Measurements from ENCODE around the gene TM6SF1.
"Not testable (repeated sequence)": the region's sequence is repeated elsewhere in the genome, so short reads cannot be mapped to it uniquely, and the experiment has no call there.

TM6SF1 gene

DNA sequence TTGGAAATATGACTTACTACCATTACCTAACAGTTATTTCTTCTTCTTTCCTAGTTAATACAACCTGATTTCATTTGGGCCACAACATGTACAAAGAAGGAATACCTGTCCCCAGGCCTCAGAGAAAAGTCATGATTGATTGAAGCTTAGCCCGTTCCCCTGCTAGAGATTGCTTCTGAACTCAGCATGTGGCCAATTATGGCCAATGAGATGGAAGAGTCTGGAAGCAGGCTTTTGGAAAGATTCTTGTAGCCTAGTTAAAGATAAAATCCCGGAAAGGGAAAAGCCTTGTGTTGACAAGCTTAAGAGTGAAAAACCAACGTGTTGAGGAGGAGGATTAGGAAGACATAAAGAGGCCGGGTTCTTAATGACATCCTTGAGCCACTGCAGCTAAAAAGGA, 17.0 kb upstream of the TM6SF1 start:
- no peak for DNase-seq

DNA sequence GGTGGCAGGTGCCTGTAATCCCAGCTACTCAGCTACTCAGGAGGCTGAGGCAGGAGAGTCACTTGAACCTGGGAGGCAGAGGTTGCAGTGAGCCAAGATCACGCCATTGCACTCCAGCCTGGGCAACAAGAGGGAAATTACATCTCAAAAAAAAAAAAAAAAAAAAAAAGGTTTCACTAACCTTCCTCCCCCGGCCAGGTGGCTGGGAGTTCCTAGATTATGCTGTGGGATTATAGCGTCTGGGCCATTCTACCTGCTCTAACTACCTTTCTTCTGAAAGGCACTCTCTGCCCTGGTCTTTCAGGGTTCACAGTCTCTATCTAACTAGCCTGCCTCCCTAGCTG, 15.5 kb upstream of the TM6SF1 start:
- not testable (repeated sequence) for DNase-seq

DNA sequence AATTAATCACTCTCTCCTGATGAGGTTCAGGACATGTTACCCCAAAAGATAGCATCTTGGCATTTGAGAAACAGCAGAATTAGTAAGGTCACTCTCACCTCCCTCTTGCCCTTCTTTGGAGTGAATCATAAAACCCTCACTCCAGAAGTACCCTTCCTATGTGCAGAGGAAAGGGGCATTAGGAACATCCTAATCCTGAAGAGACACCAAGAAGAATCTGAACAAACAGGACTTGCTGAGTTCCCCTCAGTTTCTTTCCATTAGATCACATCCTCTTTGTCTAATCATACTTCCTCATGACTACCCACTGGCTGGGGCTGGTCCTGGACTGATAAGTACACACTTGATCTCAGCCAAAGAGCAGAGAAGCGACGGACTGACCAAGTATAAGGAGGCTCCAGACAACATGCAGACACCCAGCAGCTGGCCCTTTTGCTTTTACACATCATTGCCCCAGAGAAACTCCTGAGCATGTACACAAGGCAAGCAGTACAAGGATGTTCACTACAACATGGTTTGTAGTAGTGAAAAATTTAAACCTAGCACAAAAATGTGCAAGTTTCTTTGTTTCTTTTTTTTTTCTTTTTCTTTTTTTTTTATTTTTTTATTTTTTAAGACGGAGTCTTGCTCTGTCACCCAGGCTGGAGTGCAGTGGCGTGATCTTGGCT, 15.0 kb upstream of the TM6SF1 start:
- DNase-seq, result no peak

DNA sequence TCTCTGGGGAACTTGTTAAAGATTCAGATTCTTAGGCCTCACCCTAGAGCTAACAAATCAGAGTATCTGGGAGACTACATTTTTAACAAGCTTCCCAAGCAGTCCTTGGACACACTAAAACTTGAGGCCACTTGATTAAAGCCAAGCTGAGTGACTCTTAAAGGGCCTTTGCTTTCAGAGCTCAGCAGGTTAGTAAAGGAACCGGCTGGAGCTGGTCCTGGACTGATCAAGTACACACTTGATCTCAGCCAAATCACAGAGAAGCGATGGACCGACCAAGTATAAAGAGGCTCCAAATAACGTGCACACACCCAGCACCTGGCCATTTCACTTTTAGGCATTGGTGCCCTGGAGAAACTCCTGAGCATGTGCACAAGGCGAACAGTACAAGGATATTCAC, 12.9 kb upstream of the TM6SF1 start:
- DNase-seq, result no peak

DNA sequence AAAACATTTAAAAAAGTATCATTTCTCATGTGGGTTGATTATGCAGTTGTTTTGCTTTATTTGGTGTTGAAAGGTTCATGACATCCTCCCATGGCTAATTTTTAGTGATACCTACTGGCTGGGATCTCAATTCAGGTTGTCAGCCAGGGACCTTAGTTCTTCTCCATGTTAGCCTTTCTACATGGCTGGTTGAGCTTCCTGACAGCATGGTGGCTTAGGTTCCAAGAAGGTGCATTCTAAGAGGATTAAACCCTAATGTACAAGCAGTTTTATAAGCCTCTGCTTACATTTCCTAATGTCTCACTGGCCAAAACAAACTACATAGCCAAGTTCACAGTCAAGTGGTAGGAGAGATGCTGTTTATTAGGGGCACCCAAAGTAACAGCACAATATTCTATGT, 9.4 kb upstream of the TM6SF1 start:
- no peak for DNase-seq

DNA sequence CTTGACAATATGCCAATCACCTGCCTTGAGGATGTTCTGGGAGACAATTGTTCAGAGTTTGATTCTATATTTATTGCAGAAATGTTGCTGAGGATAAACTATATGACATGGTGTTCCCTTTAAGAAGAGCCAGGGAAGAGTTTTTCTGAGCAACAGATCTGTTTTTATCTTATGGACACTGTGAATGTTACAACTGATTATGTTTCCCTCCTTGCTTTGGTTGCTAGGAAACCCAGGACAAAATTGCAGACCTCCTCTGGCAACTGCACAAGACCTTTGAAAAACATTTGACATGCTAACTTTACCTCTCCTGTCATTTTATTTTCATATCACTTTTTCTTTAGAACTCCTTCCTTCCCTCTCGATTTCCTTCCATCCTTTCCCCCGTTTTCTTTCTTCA, 8.2 kb upstream of the TM6SF1 start:
- DNase-seq, result no peak

DNA sequence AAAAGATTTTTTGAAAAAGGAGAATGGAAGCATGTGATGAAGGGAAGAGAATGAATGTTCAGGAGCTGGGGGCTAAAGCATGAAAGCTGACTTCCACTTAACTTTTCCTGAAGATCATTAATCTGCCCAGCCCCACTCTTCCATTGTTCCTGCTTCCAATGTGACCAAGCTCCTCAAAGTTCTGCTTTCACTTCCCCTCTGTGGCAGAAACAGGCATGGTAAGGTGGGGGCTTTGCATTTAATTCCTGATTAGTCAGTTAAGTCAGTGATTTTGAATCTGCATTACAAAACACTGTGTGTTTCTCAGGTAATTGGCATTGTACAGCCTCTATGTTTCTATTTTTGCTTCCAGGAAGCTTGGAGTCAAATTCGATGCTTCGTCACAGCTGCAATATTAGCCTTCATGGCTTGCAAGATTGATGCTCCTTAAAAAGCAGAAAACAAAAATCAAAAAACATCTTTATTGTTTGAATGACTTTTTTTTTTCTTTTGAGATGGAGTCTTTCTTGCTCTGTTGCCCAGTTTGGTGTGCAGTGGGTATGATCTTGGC, 7.3 kb upstream of the TM6SF1 start:
- no peak for DNase-seq

DNA sequence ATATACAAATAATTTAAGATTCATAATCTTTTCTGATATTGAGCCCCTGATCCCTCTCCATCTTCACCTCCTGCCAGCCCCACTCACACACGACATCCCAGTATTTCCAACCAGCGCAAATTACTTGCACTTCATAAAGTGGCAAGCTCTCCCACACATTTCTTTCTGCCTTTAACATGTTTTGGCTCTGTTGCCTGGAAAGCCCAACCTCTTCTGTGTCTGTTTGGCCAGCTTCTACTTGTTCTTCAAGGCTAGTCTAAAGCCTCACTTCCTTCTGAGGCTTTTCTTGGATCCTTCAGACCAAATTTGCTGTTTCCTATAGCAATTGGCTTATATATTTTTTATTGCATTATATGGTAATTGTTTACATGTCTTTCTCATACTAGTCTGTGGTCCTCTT, 5.1 kb upstream of the TM6SF1 start:
- DNase-seq, result no peak

DNA sequence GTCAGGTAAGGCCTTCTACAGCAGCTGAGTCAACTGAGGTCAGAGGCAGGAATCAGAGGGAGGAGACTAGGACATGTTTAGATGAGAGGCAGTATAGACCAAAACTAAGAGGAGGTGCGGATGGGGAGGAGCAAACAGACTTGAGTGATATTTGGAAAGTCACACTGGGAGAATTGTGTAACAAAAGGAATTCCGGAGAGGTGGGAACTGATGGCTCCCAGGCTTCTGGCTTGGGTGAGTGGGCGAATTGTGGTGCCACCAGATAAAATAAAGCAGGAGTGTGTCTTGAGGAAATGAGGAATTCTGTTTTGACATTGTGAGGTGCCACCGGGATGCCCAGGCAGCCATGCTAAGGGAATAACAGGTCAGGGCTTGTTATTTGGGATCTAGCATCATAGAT, 3.3 kb upstream of the TM6SF1 start:
- DNase-seq, result no peak

DNA sequence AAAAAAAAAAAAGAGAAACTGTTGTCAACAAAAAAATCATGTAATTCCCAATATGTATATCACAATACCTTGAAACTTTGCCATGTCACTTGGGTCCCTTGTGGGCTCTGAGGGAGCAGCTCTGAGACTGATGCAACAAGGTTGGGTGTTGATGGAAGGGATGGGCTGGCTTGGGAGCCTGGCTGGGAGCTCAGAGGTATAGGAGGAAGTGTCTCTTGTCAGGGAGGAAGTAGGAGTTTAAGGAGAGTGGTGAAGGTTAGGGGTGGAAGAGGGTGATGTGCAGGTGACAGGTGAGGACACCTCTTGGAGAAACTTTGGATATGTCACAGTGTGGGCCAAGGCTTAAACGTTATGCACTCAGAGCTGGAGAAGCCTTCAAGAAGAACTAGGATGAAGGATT, 2.0 kb upstream of the TM6SF1 start:
- DNase-seq, result no peak

DNA sequence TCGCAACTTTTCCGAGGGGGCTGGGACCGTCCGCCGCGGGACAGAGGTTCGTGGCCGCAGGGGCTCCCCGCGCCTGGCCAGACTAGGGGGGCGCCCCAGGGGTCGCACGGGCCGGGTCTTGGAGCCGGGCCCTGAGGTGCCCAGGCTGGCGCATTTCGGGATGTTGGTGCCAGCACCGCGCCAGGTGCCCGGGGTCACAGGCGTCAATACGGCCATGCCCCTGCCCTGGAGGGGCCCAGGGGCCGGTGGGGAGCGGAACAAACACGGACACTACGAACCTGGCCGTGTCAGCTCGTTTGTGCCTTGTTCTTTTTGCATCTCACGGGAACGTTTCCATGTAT, 366 bp downstream of the TM6SF1 start:
- no peak for DNase-seq

DNA sequence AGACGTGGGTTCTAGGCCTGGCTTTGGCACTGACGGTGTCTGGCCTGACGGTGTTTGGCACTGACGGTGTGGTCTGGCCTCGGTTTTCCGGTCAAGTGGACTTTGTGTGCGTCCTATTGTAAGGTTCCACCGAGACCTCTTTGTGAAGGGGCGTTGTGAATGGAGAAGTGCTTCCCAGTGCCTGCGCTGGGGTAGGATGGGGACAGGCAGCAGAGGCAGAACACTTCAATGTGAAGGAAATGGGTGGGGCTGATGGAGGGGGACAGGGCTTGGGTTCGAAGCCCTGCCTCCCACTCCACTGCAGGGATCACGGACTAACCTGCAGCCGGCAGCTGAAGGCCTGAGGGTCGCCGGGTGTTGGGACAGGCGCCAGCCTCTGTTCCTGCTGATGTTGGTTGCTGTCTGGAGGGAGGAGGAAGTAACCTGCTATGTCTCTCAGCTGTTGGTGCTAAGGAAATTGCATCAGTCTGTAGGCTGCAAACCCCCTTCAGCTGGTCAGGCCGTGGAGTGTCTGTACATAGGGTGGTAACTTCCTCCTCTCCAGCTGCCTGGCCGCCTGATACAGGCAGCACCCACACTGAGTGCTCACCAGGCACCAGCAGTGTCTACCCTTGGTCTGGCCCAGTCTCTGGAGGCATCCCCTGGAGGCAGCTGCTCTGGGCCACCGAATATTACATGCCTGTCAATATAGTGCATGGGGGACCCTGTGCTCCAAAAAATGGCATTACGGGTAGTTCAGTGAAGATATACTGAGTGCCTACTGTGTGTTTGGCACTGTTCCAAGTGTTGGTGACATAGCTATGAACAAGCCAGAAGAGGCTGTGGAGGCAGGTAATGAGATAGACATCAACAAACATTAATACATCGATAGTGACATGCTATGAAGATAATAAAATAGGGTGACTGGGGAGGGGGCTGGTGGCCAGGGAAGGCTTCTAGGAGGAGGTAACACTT, 1.1 kb downstream of the TM6SF1 start:
- DNase-seq, result peak; percentile 28 to 30

DNA sequence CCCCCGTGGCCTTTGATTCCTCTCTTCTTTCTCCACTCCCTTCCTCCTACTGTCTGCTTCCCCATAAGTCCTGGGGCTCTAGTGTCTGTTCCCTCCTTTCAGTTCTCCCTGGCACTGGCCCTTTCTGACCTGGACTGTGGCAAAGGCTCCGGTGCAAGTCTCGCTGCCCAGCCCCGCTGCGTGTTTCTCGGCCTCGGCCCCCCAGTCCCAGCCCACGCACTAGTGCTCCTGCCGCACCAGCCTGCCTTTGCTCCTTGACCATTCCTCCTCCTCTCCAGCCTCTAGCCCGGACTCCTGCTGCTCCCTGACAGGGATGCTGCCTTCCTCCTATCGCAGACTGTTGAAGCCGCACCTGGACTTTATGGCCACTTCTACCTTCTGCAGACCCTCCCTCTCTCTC, 2.1 kb downstream of the TM6SF1 start:
- no peak for DNase-seq

DNA sequence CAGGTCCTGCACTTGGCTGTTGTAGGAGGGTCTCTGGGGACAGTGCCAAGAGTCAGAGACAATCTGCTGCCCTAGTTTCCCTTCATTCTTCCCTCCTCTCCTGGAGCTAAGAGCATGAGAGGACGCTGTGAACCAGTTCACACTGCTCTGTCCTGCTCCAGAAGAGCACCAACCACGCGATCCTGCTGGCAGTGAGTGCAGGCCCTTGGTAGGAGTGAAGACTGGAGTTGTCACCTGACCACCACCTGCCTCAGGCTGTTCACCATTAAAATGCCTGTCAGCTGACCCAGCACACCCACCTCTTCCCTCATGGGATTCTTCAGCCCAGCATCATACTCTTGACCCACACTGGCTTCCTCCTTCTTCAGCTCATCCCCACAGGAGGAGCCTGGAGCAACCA, 2.9 kb downstream of the TM6SF1 start:
- DNase-seq, result no peak

DNA sequence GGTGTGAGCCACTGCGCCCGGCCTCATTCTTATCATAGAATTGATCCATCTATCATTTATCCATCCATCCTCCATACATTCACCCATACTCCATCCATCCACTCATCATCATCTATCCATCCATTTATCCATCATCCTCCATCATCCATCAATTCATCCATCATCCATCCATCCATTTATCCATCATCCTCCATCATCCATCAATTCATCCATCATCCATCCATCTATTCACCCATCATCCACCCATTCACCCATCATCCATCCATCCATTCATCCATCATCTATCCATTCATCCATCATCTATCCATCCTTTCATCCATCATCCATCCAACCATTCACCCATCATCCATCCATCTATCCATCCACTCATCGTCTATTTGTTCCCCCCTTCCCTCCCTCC, 3.7 kb downstream of the TM6SF1 start:
- no peak for DNase-seq

DNA sequence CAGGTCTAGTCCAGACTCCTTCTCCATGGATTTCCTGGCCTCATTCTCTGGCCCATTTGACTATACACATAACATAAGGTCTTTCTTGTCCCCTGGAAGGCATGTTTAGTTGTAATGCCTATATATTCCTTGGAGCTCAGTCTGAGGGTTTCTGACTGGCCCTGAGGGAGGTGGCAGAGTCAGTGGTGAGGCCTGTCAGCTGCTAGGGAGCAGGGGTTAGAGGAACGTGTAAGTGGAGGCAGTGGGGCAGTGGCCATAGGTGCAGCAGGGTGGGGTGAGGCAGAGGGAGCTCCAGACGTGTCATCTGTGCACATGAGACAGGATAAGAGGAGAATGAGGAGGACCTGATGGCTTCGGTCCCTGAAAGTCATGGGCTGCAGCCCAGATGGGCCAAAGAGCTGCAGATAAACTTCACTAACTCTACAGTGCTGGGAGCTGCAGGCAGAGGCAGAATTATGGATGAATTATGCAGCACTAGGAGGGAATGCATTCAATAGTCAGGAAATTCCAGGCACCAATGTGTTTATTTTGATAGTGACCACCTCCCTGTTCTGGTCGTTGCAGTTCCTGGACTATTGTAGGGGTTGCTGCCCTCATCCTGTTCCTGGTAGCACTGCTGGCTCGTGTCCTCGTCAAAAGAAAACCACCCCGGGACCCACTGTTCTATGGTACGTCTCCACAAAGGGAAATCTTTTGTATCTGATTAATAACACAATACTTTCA, 4.9 kb downstream of the TM6SF1 start:
- DNase-seq, result no peak

DNA sequence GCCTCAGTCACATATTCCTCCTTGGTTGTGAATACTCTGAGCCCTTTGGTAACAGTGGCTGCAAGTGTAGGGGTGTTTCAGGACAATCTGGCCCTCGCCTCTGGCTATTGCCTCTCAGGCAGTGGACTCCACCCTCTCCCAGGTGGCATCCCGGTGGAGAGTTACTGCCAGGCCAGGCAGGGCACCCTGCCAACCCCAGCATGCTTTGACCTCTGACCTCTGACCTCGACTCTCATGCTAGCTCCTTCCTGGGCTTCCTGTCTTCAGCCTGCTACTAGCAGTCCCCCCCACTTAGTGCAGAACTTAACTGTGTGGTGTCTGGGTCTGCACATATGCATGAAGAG, 5.5 kb downstream of the TM6SF1 start:
- DNase-seq, result no peak

DNA sequence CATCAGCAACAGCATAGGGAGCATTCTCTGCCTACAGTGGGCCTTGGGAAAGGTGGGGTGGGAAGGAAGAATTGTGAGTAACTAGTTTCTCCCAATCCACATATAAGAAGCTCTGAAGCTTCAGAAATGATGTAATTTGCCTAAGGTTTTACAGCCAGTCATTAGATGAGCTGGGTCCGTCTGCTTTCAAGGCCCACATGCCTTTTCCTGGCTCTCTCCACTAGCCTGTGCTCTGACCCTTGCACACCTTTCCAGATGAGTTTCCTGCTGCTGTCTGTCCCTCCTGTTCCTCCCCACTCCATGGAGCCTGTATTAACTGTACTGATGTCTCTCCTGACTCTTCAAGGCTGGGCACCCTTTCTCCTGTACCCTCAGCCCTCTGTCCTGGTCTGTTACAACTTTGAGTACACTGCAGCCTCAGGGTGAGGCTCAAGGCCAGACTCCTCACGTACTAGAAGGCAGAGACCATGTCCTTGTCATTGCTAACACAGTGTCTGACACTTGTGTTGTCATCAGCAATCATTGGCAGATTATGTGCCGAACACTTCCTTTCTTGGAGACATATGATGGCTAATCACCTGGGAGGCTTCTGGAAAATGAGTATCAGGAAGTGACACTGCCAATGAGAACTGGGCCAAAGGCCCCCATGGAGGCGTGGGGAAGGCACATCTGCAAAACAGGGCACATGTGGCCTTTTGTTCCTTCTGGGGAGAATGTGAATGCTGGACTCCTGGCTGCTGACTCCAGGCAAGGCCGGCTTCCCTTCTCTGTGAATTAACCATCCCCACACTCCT, 6.6 kb downstream of the TM6SF1 start:
- DNase-seq, result no peak

DNA sequence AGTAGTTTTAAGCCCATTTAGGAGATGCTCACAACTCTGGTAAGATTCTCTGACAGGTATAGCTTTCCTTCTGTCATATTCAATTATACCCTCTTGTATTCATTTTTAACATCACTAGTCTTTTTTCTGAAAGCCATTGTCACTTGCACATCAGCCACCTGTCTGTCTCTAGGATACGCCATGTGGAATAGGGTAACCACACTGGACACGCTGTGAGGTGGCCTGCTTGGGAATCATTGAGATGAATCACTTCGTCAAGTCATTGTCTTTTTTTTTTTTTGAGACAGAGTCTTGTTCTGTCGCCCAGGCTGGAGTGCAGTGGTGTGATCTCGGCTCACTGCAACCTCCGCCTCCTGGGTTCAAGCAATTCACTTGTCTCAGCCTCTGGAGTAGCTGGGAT, 7.4 kb downstream of the TM6SF1 start:
- DNase-seq, result no peak

DNA sequence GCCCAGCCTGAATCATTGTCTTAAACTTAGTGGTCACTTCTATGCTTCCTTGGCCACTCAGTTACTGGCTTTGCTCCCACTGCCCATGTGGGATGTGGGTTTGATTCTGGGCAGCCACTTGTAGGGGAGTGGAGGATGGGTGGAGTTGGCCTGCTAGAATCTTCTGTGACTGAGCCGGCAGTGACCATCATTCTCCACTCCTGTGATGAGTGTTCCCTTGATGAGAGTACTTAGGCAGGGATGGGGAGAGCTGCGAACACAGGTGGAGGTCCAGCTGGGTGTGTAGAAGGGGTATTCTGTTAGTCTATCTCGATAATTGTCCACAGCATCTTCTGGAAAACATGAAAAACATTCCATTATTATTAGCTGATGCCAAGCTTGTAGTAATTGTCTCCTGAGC, 8.0 kb downstream of the TM6SF1 start:
- no peak for DNase-seq

DNA sequence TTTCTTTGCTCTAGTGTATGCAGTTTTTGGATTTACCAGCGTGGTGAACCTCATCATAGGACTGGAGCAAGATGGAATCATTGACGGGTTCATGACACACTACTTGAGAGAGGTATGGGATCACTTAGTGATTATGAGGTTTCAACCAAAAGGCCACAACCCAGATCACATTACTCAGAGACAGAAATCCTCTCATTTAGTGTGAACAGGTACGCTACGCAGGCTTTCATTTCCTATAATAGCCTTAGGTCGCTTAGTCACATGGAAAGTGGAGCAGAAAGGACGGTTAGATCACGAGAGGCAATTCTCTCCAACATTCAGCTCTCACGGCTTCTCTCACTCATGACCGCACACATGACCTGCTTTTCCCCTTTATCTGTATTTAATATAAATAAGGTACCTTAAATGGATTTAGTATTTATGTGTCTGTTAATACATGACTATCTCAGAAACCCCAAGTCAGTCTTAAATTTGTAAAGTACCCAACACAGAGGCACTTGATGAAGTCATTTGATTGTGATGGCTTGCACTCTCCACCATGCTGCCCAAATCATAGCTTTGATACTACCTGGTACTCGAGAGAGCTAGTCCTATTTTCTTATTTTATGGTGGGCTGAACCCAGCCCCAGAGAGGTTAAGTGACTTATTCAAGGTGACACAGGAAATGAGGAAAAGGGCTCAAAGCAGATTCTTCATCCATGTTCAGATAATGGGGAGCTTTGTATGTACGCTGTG, 8.6 kb downstream of the TM6SF1 start:
- no peak for DNase-seq

DNA sequence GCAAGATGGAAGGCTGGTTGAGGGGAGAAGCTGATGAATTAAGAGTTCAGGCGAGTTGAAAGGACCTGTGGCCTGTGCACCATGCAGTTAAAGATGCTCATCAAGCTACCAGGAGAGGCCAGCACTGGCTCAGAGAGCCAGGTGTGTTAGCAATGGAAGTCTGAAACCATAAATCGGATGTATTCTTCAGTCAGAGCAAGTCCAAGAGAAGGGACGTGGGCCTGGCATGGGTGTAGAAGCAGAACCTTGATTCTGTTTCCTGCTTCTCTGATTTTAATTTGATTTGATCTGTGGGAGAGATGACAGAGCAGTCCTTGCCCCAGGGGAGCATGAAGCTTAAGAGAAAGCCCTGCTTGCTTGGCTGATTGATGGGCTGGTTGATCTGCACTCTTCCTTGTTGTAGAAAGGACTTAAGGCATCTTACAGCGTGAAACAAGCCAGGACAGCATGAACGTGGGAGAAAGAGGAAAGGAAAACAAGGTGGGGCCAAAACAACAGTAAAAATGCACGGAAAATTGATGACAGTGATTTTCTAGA, 10.9 kb downstream of the TM6SF1 start:
- no peak for DNase-seq
